GM12801 (cell line): ENCODE results near the gene TLR10.

Source experiments
- TF ChIP-seq, protein P1 (sequence below): IDR thresholded peaks from one replicate; pipeline ENCODE4 v1.5.1; 2011; ENCODE audit warnings: control low read depth; ENCODE audit not compliant: insufficient read length; ENCODE audit errors: extremely low read depth

Gene TLR10

DNA sequence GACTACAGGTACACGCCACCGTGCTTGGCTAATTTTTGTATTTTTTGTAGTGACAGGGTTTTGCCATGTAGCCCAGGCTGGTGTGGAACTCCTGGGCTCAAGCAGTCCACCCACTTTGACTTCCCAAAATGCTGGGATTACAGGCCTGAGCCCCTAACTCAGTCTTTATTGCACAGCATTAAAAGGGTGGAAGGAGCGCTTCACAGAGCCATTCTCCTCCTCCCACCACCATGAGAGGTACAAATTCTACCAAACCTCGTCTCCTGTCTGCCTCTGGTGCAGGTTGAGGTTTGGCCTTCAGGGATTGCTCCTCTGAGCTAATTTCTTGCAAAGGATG lies 52.3 kb downstream of the TLR10 start:
- TF ChIP-seq, protein P1, sequence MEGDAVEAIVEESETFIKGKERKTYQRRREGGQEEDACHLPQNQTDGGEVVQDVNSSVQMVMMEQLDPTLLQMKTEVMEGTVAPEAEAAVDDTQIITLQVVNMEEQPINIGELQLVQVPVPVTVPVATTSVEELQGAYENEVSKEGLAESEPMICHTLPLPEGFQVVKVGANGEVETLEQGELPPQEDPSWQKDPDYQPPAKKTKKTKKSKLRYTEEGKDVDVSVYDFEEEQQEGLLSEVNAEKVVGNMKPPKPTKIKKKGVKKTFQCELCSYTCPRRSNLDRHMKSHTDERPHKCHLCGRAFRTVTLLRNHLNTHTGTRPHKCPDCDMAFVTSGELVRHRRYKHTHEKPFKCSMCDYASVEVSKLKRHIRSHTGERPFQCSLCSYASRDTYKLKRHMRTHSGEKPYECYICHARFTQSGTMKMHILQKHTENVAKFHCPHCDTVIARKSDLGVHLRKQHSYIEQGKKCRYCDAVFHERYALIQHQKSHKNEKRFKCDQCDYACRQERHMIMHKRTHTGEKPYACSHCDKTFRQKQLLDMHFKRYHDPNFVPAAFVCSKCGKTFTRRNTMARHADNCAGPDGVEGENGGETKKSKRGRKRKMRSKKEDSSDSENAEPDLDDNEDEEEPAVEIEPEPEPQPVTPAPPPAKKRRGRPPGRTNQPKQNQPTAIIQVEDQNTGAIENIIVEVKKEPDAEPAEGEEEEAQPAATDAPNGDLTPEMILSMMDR = no peak

DNA sequence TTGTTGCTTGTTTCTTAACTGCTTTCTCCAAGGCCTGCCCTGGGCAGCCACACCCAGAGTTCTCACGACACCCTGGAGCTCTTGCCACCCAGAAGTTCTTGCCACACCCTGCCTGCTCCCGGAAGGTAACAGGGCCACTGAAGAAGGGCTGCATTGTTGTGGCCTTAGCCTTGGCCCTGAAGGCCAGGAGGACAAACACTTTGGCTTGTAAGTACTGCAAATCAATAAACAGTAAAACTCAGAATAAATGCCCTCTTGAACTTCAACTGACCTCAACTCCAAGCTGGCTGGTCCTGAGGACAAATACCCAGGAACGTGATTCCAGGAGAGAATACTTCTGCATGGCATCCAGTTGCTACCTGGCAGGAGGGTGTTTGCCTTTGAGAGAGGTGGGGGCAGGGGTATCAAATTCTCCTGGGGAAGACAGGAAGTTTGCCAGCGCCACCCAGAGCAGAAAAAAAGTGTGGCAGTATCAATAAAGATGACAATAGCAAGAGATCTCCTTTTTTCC lies 54.1 kb downstream of the TLR10 start:
- TF ChIP-seq, protein P1 = no peak

DNA sequence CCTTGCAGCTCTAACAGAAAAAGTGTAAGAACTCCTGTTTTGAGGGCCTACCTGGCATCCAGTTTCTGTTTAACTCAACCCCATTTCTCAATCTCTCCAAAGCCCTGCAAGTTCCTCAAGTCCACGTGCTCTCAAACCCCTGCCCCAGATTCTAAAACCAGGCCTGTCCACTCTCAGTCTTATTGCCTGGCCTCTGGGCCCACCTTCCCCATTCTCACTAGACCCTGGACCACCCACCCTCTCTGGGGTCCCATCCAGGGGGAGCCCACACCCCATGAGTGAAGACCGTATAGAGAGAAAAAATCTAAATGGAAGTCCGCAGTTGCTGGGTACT lies 58.3 kb downstream of the TLR10 start:
- TF ChIP-seq, protein P1 = no peak

DNA sequence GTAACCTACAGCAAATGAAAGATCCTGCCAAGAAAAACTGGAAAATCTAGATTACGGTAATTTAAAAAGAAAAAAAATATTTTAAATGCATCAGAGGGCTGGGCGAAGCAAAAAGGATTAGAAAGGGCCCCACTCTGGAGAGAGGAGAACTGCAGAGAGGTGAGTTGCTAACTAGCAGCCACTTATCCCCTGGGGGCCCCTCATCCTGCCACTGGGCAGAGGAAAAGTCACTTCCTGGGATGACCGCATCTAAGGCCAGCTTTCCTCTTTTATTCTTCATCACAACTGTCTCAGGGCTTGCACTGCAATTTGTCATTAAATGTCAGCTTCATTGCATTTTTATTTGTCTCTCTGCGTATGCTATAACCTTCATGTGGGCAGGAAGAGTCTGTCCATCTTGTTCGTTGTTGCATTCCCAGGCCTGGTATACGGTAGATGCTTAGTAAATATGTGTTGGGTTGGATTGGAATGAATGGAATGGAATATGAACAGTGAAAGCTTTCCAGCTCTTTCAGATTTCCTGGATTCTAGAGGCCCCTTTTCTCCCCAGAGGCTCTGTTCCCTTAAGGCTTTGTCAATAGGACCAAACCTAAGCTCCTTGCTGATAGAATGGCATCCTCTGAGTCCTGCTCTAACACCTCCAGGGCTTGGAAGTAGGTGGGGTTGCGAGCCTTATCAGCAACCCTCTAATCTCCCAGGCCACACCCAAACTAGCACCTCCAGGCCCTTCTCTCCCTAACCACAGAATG lies 58.9 kb downstream of the TLR10 start:
- TF ChIP-seq, protein P1 = no peak

DNA sequence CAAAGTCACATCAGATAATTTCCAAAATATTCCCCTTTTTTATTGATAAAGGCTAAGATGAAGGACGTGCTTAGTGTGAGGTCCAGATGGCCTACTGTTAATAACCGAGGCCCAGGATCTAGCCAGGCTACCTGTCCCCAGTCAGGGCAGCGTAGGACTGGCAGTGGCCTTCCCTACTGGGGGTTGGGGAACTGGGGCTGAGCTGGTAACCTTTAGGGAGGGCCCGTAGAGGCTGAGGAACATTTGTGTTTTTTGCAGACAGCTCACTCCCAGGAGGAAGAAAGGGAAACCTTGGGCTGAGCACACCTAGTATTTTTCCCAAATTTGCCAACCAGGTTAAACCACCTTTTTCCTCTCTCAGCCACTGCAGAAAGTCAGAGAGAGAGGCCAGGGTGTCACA lies 59.7 kb downstream of the TLR10 start:
- TF ChIP-seq, protein P1 = no peak
